ENCODE results near the gene POR.

Gene POR

GRCh38 chr7:76031964-76032363 lies 117.0 kb downstream of the POR start:
- no peak for TF ChIP-seq JUND (IDR thresholded peaks at IDR 0.05; ENCODE audit: low read depth)
- DNase-seq (ENCODE audit: low read depth in 1 of 2, low spot score in 1 of 2), result no peak
- in situ Hi-C loops (cut with HindIII; ENCODE audit: low pct_unique_long_range_greater_than_20kb, low sequenced_read_pairs), result no loop called here
